Activated CD8-positive, alpha-beta memory T cell treated with anti-CD3 and anti-CD28 coated beads, Interleukin-2, amount 10 ng/mL, durations not matched to agents 7 days and 5 days (primary cell): ENCODE measurements around the gene EP400. TPM values are rescaled to one million over a fixed set of nuclear protein-coding genes. Genes with fewer than 3 reads are reported as not detected.

ENCODE experiments used
- ATAC-seq: fragments of 150-1000 bp; cut with Tn5 transposase; one replicate; pipeline ENCODE4 v1.10.0; 2021; ENCODE audit warnings: moderate library complexity
- CTCF ChIA-PET: fragments of 350-600 bp; sonication (Branson Sonifier 250); formaldehyde crosslinking; loops from one replicate; lab custom pipeline; 2021; ENCODE audit warnings: antibody characterized with exemption; lab: Charles Lee
- DNase-seq: peaks from one replicate; pipeline ENCODE4 v3.0.0-alpha.2; 2020
- H3K27ac Mint-ChIP-seq: one replicate; pipeline ENCODE4 v1.8.0; 2021; ENCODE audit warnings: mild to moderate bottlenecking, mixed read lengths
- H3K27me3 Mint-ChIP-seq: one replicate; pipeline ENCODE4 v1.8.0; 2021; ENCODE audit warnings: mixed read lengths
- H3K36me3 Mint-ChIP-seq: one replicate; pipeline ENCODE4 v1.8.0; 2021; ENCODE audit warnings: mild to moderate bottlenecking, mixed read lengths
- H3K4me1 Mint-ChIP-seq: one replicate; pipeline ENCODE4 v1.8.0; 2021; ENCODE audit warnings: mixed read lengths
- H3K4me3 Mint-ChIP-seq: one replicate; pipeline ENCODE4 v1.8.0; 2021; ENCODE audit warnings: mild to moderate bottlenecking, moderate library complexity, mixed read lengths
- H3K9me3 Mint-ChIP-seq: one replicate; pipeline ENCODE4 v1.8.0; 2022; ENCODE audit warnings: low read depth, mixed read lengths
- total RNA-seq, 2 experiments: library from RNA; stranded (reverse); gene quantifications; one replicate each; pipeline ENCODE4 v1.2.3, GENCODE V29; 2021

The EP400 gene
- total RNA-seq, 2 experiments from 2014 or later: 54.1 to 68.0 TPM

DNA sequence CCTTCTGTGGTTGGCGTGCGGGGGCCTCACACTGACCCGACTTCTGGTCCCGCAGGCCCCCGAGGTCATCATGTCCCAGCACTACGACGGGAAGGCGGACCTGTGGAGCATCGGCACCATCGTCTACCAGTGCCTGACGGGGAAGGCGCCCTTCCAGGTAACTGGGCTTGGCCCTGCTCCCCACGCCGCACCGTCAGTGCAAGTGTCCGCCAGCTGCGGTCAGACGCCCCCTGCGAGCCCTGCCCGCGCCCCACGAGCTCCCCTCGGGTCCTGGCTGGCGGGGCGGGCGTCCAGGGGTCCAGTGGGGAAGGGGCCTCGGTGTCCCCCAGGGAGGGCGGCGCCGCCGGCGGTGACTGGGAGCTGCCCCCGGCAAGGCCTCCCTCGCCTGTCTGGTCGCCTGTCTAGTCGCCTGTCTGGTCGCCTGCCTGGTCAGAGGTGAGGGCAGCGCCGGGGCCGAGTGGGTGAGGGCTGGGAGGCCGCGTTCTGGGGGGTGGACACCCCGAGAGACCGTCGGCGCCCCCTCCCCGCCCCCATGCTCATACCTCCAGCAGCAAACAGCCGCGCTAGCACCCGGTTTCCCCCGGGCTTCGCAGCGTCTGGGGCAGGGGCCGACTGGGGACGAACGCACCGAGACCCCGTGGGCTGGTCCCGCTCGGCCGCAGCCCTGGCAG, 40.5 kb upstream of the EP400 start:
- Mint-ChIP-seq H3K4me1 (peaks cover 4% of the 10 kb centered on the region), H3K27ac (no peak overlapping the region), H3K4me3 (no peak overlapping the region), H3K27me3 (no peaks in the 10 kb centered on the region), H3K36me3 (no peaks in the 10 kb centered on the region), H3K9me3 (no peaks in the 10 kb centered on the region)
- CTCF ChIA-PET: no interaction called here
- no peak for DNase-seq
- no peak for ATAC-seq

DNA sequence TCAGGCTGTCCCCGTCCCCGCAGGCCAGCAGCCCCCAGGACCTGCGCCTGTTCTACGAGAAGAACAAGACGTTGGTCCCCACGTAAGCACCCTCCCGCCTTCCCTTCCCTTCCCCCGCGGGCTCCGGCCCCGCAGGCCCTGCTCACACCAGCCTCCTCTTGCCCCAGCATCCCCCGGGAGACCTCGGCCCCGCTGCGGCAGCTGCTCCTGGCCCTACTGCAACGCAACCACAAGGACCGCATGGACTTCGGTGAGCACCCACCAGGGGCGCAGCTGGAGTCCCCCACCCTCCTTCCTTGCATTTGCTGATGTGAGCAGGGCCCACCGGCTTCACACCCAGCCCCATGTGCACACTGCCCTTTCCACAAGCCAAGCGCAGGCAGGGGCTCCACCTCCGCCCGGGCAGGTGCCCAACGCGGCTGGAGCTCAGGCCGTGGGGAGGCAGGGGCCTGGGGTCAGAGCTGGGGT, 40.0 kb upstream of the EP400 start:
- ATAC-seq (no peak), DNase-seq (no peak)
- Mint-ChIP-seq H3K9me3 (no peaks in the 10 kb centered on the region), H3K4me1 (peaks cover 4% of the 10 kb centered on the region), H3K27ac (no peak overlapping the region), H3K4me3 (no peak overlapping the region), H3K36me3 (no peaks in the 10 kb centered on the region), H3K27me3 (no peaks in the 10 kb centered on the region)
- CTCF ChIA-PET: no interaction called here

DNA sequence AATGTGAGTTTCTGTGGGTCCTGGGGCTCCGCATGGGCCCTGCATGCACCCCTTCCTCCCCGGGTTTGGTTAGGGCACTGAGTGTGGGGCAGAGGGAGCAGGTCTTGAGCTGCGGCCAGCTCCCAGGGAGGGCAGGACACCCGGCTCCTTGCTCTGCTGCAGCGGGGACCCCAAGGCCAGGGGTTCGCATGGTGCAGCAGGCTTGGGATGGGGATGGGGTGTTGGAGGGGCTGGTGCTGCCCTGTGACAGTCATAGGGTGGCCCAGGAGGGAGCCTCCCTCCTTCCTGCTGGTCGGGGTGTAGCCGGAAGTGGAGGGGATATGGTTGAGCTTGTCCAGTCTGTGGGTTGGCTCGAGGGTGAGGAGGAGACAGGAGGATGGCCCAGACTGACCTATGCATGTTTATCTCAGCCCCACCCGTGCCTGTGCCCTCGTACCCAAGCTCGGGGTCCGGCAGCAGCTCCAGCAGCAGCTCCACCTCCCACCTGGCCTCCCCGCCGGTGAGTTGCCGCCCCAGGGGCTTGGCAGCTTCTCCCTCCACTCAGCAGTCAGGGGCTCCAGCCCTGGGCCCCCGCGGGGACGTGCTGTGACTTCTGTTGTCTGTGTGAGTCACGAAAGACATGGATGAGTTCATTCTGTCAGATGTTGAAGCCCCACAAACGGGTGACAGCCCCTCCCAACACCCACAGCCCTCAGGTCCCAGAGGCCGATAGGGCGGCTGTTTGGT, 39.3 kb upstream of the EP400 start:
- Mint-ChIP-seq H3K4me1 (peaks cover 3% of the 10 kb centered on the region), H3K9me3 (no peaks in the 10 kb centered on the region), H3K4me3 (no peak overlapping the region), H3K36me3 (no peaks in the 10 kb centered on the region), H3K27ac (no peak overlapping the region), H3K27me3 (no peaks in the 10 kb centered on the region)
- ATAC-seq: no peak
- DNase-seq: no peak
- CTCF ChIA-PET: no interaction called here

DNA sequence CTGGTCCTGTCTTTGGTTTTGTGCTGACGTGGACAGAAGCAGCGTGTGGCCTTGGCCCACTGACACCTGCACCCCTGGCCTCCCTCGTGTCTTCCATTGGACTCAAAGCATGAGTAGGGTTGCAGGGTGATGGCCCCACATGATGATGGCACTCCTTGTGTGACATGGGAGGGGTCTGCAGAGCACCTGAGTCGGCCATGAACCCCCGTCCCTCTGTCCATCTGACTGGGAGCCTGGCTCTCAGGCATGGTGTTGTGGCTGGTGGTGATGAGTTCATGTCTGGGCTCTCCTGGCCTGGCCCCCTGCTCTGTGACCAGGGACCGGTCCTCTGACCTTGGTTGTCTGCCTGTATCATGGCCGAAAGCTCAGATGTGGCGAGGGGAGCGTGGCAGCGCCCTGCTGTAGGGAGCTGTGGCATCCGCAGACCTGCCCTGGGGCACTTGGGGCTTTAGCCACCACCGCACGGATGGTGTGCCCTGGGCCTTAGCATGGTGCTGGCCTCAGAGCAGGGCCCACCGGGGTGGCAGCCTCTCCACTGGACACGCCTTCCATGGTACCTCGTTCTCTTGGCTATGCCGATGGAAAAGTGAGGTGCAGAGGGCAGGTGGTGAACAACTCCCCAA, 38.6 kb upstream of the EP400 start:
- ATAC-seq (no peak), DNase-seq (no peak)
- CTCF ChIA-PET: no interaction called here

DNA sequence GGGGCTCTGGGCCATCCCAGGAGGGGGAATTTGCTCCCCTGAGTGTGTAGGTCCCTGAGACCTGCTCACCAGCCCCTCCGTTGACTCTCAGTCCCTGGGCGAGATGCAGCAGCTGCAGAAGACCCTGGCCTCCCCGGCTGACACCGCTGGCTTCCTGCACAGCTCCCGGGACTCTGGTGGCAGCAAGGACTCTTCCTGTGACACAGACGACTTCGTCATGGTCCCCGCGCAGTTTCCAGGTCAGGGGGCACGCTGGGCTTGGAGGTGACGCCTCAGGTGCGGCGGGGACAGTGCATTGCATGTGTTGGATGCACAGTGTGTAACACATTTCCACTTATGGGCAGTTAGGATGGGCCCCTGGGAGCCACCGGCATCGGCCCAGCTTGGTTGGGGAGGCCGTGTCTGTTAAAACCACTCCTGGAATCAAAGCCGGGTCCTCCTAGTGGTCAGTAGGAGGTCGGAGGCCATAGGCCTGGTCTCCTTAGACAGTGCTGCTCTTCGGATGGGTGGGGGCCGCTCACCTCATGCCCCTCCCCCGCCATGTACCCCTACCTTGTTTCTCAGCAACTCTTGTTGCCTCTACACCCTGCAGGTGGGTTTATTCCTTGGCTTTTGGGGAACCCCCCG, 37.8 kb upstream of the EP400 start:
- DNase-seq (no peak), ATAC-seq (no peak)
- Mint-ChIP-seq H3K27me3 (no peaks in the 10 kb centered on the region), H3K4me1 (no peaks in the 10 kb centered on the region), H3K27ac (no peak overlapping the region), H3K4me3 (no peak overlapping the region), H3K9me3 (no peaks in the 10 kb centered on the region), H3K36me3 (no peaks in the 10 kb centered on the region)
- CTCF ChIA-PET: no interaction called here

More for the DNA sequence above, 38.6 kb upstream of the EP400 start:
- H3K27ac Mint-ChIP-seq: no peak overlapping the region
- no peaks in the 10 kb centered on the region for H3K9me3 Mint-ChIP-seq
- no peak overlapping the region for H3K4me3 Mint-ChIP-seq
- H3K27me3 Mint-ChIP-seq: no peaks in the 10 kb centered on the region
- no peaks in the 10 kb centered on the region for H3K36me3 Mint-ChIP-seq
- H3K4me1 Mint-ChIP-seq: no peaks in the 10 kb centered on the region

DNA sequence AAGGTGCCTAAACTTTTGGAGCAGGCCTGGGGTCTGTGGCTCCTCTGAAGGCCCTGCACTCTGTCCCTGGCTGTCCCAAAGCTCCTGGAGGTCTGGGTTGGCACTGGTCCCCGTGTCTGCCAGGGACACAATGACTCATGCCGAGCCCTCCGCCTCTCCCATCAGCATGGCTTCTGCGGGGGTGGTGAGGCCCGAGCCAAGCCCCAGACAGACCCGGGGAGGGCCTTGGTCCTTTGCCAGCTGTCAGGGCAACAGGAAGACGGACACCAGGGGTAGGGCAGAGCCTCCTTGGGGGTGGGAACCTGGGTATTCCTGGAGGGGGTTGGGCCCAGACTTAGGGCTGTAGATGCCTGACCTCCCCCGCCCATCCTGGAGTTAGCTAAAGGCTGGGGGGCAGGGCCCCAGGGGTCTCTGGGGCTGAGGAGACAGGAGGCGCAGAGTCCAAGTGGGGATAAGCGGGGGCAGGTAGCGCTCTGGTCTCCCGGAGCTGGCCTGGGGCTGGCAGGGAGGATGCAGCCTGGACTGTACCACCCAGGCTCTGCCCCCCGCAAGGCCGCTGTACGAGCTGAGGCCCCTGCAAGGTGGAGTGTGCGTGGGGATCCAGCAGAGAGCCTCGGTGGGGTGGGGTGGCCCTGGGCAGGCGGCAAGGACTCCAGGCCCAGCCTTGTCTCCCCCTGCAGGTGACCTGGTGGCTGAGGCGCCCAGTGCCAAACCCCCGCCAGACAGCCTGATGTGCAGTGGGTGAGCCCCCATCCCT, 37.0 kb upstream of the EP400 start:
- Mint-ChIP-seq H3K4me3 (no peak overlapping the region), H3K27me3 (no peaks in the 10 kb centered on the region), H3K27ac (no peak overlapping the region), H3K9me3 (no peaks in the 10 kb centered on the region), H3K36me3 (no peaks in the 10 kb centered on the region), H3K4me1 (no peaks in the 10 kb centered on the region)
- no peak for DNase-seq
- ATAC-seq: no peak
- CTCF ChIA-PET: interaction anchor here (0.7 kb wide), 1 partner anchor 74 kb away, joined by 3 read pairs; no protein-coding TSS in a partner anchor

DNA sequence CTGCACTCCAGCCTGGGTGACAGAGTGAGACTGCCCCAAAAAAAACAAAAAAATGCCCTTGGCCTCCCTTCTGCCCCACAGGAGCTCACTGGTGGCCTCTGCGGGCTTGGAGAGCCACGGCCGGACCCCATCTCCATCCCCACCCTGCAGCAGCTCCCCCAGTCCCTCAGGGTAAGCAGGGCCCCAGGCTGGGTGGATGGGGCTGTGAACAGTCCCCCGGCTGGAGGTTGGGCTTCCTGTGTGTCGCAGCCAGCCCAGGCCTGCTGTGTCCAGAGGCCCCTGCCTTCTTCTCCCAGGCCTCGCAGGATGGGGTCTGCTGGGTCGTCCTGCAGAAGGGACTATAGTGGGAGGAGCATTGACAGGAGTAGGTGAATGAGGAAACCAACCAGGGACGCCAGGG, 36.1 kb upstream of the EP400 start:
- no peaks in the 10 kb centered on the region for H3K9me3 Mint-ChIP-seq
- H3K4me3 Mint-ChIP-seq: no peak overlapping the region
- CTCF ChIA-PET: interaction anchor here (0.7 kb wide), 1 partner anchor 73 kb away, joined by 3 read pairs; no protein-coding TSS in a partner anchor
- ATAC-seq (no peak), DNase-seq (no peak)
- no peak overlapping the region for H3K27ac Mint-ChIP-seq
- no peaks in the 10 kb centered on the region for H3K4me1 Mint-ChIP-seq
- H3K36me3 Mint-ChIP-seq: no peaks in the 10 kb centered on the region
- no peaks in the 10 kb centered on the region for H3K27me3 Mint-ChIP-seq

DNA sequence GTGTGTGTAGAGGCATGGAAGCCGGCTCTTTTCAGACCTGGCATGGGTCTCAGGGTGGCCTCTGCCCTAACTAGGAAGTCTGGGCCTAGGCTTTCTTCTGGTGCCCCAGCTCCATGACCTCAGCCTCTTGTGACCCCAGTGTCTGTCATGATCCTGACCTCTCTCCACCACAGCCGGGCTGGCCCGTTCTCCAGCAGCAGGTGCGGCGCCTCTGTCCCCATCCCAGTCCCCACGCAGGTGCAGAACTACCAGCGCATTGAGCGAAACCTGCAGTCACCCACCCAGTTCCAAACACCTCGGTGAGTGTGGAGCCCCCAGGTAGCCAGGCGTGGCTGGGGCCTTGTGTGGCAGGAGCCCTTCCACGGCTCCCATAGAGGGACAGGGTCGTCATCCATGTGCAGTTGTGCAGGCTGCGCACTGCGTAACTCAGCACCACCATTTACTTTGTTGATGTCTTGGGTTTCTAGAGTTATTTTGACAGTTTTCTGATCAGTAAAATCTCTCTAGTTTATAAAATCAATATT, 35.5 kb upstream of the EP400 start:
- H3K27ac Mint-ChIP-seq: no peak overlapping the region
- no peaks in the 10 kb centered on the region for H3K9me3 Mint-ChIP-seq

DNA sequence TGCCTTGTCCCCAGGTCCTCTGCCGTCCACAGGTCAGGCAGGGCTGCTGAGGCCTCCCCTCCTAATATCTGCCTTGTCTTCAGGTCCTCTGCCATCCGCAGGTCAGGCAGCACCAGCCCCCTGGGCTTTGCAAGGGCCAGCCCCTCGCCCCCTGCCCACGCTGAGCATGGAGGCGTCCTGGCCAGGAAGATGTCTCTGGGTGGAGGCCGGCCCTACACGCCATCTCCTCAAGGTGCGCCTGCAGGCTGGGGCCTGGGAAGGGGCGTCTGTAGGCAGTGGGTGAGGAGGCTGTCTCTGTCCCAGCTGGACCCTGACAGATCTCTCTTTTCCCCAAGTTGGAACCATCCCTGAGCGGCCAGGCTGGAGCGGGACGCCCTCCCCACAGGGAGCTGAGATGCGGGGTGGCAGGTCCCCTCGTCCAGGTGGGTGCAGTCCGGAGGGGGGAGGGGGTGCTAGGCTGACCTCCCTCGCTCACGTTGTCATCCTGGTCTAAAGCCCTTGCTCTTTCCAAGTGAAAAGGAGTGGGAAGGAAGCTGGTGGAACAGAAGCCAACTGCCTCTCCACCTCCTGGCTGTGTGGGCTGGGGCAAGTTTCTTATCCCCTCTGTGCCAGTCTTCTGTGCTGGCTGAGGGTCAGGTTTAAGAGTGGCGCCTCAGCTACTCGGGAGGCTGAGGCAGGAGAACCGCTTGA, 34.6 kb upstream of the EP400 start:
- H3K27me3 Mint-ChIP-seq: no peaks in the 10 kb centered on the region
- CTCF ChIA-PET: no interaction called here
- H3K36me3 Mint-ChIP-seq: no peaks in the 10 kb centered on the region
- H3K4me3 Mint-ChIP-seq: no peak overlapping the region
- ATAC-seq (no peak), DNase-seq (no peak)
- no peak overlapping the region for H3K27ac Mint-ChIP-seq
- no peaks in the 10 kb centered on the region for H3K4me1 Mint-ChIP-seq
- H3K9me3 Mint-ChIP-seq: no peaks in the 10 kb centered on the region

More for the DNA sequence above, 35.5 kb upstream of the EP400 start:
- no peak for ATAC-seq
- Mint-ChIP-seq H3K36me3 (no peaks in the 10 kb centered on the region), H3K4me1 (no peaks in the 10 kb centered on the region), H3K27me3 (no peaks in the 10 kb centered on the region), H3K4me3 (no peak overlapping the region)
- DNase-seq: no peak
- CTCF ChIA-PET: no interaction called here

DNA sequence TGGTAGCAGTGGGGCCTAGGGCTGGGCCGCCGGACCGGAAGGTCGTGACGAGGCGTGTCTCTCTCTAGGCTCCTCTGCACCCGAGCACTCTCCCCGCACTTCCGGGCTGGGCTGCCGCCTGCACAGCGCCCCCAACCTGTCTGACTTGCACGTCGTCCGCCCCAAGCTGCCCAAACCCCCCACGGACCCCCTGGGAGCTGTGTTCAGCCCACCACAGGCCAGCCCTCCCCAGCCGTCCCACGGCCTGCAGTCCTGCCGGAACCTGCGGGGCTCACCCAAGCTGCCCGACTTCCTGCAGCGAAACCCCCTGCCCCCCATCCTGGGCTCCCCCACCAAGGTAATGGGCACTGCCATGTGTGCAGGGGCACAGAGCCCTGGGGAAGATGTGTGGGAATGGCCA, 33.9 kb upstream of the EP400 start:
- Mint-ChIP-seq H3K4me1 (no peaks in the 10 kb centered on the region), H3K4me3 (no peak overlapping the region), H3K9me3 (no peaks in the 10 kb centered on the region), H3K27me3 (no peaks in the 10 kb centered on the region), H3K36me3 (no peaks in the 10 kb centered on the region), H3K27ac (no peak overlapping the region)
- CTCF ChIA-PET: no interaction called here
- DNase-seq (no peak), ATAC-seq (no peak)

DNA sequence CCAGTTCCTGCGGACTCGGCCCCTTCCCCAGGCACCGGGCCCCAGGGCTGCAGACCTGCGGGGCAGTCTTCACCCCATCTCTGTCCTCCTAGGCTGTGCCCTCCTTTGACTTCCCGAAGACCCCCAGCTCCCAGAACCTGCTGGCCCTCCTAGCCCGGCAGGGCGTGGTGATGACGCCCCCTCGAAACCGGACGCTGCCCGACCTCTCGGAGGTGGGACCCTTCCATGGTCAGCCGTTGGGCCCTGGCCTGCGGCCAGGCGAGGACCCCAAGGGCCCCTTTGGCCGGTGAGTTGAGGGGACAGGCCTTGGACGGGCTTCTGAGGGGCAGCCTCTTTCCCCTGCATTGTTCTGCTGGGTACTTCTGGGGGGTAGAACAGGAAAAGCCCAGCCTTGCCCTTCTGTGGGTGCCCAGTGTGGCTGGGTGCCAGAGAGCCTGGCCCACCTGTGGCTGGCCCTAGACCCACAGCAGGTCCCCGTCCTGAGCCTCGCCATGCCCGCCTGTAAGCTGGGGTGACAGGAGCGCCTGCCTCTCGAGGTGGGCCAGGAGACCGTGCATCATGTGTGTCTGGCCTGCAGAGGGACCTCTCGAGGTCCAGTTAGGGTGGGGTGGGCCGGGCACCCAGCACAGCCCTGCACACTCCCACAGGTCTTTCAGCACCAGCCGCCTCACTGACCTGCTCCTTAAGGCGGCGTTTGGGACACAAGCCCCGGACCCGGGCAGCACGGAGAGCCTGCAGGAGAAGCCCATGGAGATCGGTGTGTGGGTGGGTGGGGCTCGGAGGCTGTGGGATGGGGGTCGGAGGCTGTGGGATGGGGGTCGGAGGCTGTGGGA, 33.2 kb upstream of the EP400 start:
- Mint-ChIP-seq H3K27me3 (no peaks in the 10 kb centered on the region), H3K4me3 (no peak overlapping the region), H3K4me1 (no peaks in the 10 kb centered on the region), H3K27ac (no peak overlapping the region), H3K9me3 (no peaks in the 10 kb centered on the region), H3K36me3 (no peaks in the 10 kb centered on the region)
- DNase-seq (no peak), ATAC-seq (no peak)
- CTCF ChIA-PET: no interaction called here
